GM12878 (cell line): Measurements from ENCODE around the gene ADAM33. TPM values are rescaled to one million over a fixed set of nuclear protein-coding genes. Genes with fewer than 3 reads are reported as not detected.

Experiments
- ATAC-seq: fragments of 200-7000 bp; cut with Tn5 transposase; 3 replicates; pipeline ENCODE4 v1.9.1; 2020; ENCODE audit warnings: mild to moderate bottlenecking, moderate library complexity
- BruUV-seq: library from RNA; stranded (reverse); fragments of 400-500 nt; replicated peaks from 2 replicates; lab custom pipeline; 2021; lab: Mats Ljungman, UMichigan
- CTCF ChIA-PET: fragments of 300-600 bp; sonication (Branson Sonifier 250); formaldehyde crosslinking; extraction: SDS; loops from one replicate; lab custom pipeline; 2021; ENCODE audit warnings: inconsistent platforms; lab: Yijun Ruan, JAX
- POLR2A ChIA-PET: fragments of 350-600 bp; formaldehyde crosslinking; extraction: SDS; loops from one replicate; lab custom pipeline; 2021; ENCODE audit warnings: inconsistent platforms; lab: Charles Lee
- RAD21 ChIA-PET: fragments of 300-600 bp; sonication (Branson Sonifier 250); formaldehyde crosslinking; loops from one replicate; lab custom pipeline; 2023; ENCODE audit warnings: antibody characterized with exemption; ENCODE audit not compliant: unreplicated experiment; lab: Charles Lee
- SMC1A ChIA-PET: fragments of 300-600 bp; sonication (Branson Sonifier 250); formaldehyde crosslinking; loops from one replicate; lab custom pipeline; 2023; ENCODE audit not compliant: unreplicated experiment, uncharacterized antibody; lab: Charles Lee
- DNase-seq: peaks from one replicate; pipeline ENCODE4 v3.0.0-alpha.2; 2011; ENCODE audit warnings: low read depth, low spot score
- FAIRE-seq: peaks from 3 replicates; lab custom pipeline; 2011; peaks lifted over from hg19 to GRCh38; lab: Jason Lieb, UNC
- H2AFZ ChIP-seq: 2 replicates; pipeline ENCODE4 v1.6.0; 2011; ENCODE audit warnings: low read depth, low read length, control low read depth; ENCODE audit not compliant: control insufficient read depth
- H3K27ac ChIP-seq: 2 replicates; pipeline ENCODE4 v1.5.1; 2011; ENCODE audit warnings: control low read depth; ENCODE audit not compliant: control insufficient read depth, insufficient read depth
- H3K27me3 ChIP-seq, 2 experiments: replicated peaks in 1 of 2; 2 replicates each; pipeline versions ENCODE4 v1.6.0 to v1.6.1; 2011; ENCODE audit warnings: low read length in 1 of 2; ENCODE audit not compliant: control insufficient read depth in 2 of 2, insufficient read depth in 2 of 2
- H3K36me3 ChIP-seq, 2 experiments: 2 replicates each; pipeline ENCODE4 v1.5.1; 2011; ENCODE audit warnings: low read length in 1 of 2; ENCODE audit not compliant: control insufficient read depth in 2 of 2, insufficient read depth in 2 of 2
- H3K4me1 ChIP-seq: 2 replicates; pipeline ENCODE4 v1.6.1; 2011; ENCODE audit warnings: mild to moderate bottlenecking, low read length, moderate library complexity, mixed read lengths; ENCODE audit not compliant: control insufficient read depth, insufficient read depth
- H3K4me2 ChIP-seq: 2 replicates; pipeline ENCODE4 v1.6.0; 2011; ENCODE audit warnings: control low read depth; ENCODE audit not compliant: control insufficient read depth, insufficient read depth
- H3K4me3 ChIP-seq: fragments of 200-600 bp; sonication (generic); 2 replicates; pipeline ENCODE4 v1.5.1; 2016
- H3K79me2 ChIP-seq: 2 replicates; pipeline ENCODE4 v1.6.0; 2011; ENCODE audit warnings: low read length; ENCODE audit not compliant: control insufficient read depth, insufficient read depth
- H3K9ac ChIP-seq: 2 replicates; pipeline ENCODE4 v1.8.0; 2011; ENCODE audit warnings: low read length, control low read depth, mixed read lengths; ENCODE audit not compliant: control insufficient read depth, insufficient read depth
- H3K9me3 ChIP-seq: replicated peaks from 3 replicates; pipeline ENCODE4 v1.5.1; 2011; ENCODE audit warnings: mild to moderate bottlenecking, low read length; ENCODE audit not compliant: control insufficient read depth, insufficient read depth
- H4K20me1 ChIP-seq: 2 replicates; pipeline ENCODE4 v1.6.0; 2011; ENCODE audit not compliant: control insufficient read depth, insufficient read depth
- GATAD2B ChIP-seq: fragments of 450-650 bp; conservative IDR thresholded peaks from 2 replicates; pipeline ENCODE4 v1.6.1; 2017; ENCODE audit warnings: low read depth, mild to moderate bottlenecking, moderate library complexity
- KDM1A ChIP-seq: fragments of 200-600 bp; sonication (generic); IDR thresholded peaks from 2 replicates; pipeline ENCODE4 v1.6.1; 2016; ENCODE audit warnings: borderline replicate concordance
- PML ChIP-seq: IDR thresholded peaks from 2 replicates; pipeline ENCODE4 v1.6.1; 2012; ENCODE audit warnings: low read length, inconsistent platforms
- WGBS: methylation state at CpG from one replicate; pipeline ENCODE4 v1.1.6; 2016; ENCODE audit warnings: low lambda C conversion rate; ENCODE audit not compliant: insufficient replicate concordance, insufficient coverage; ENCODE audit errors: missing lambda C conversion rate; 5-methylcytosine and 5-hydroxymethylcytosine counted together
- in situ Hi-C: fragments of 300-500 bp; cut with MboI; formaldehyde crosslinking; loops from 9 replicates; pipeline ENCODE4 v1.14.3; 2018; ENCODE audit warnings: mixed read lengths
- intact Hi-C: fragments of 100-400 bp; cut with micrococcal nuclease; formaldehyde crosslinking; loops from one replicate; pipeline ENCODE4 v1.14.2; 2022; ENCODE audit not compliant: unreplicated experiment
- polyA plus RNA-seq, 11 experiments: library from polyadenylated mRNA; depleted of rRNA in 4 of 11; unstranded in 6 of 11; stranded (reverse) in 5 of 11; fragments of >200 nt; fragmentation: Nextera tagmentation in 4 of 11; fragmentation: Illumina TruSeq in 1 of 11; extraction: Ambion mirVana in 4 of 11; extraction: Trizol in 1 of 11; gene quantifications; 1 replicate in 1 of 11; 2 replicates in 10 of 11; pipeline versions ENCODE4 v1.2.1 to v1.2.3, GENCODE V29; 2011 to 2016; ENCODE audit warnings: inconsistent platforms in 2 of 11, missing spikeins in 2 of 11, low read depth in 1 of 11
- total RNA-seq, 4 experiments: library from RNA; depleted of rRNA in 3 of 4; stranded (reverse); fragments of >200 nt in 3 of 4; fragmentation: Illumina TruSeq in 1 of 4; extraction: Trizol in 1 of 4; gene quantifications; 2 replicates each; pipeline versions ENCODE4 v1.2.1 to v1.2.3, GENCODE V29; 2013 to 2021
- TF ChIP-seq, protein P1 (sequence below): fragments of 450-650 bp; IDR thresholded peaks from 2 replicates; pipeline ENCODE4 v1.6.1; 2017; ENCODE audit warnings: borderline replicate concordance
- TF ChIP-seq, protein P2 (sequence below): IDR thresholded peaks from 2 replicates; pipeline ENCODE4 v1.6.1; 2012; ENCODE audit warnings: low read depth, low read length, improper control_type of control experiment
- TF ChIP-seq, protein P3 (sequence below): fragments of 450-650 bp; IDR thresholded peaks from 2 replicates; pipeline ENCODE4 v1.6.1; 2014; ENCODE audit warnings: mild to moderate bottlenecking

Gene ADAM33
- total and polyA plus RNA-seq, 10 of the 15 experiments (the other 5 are each of a cell fraction or from before 2014, with no cell fraction given), result not detected

DNA sequence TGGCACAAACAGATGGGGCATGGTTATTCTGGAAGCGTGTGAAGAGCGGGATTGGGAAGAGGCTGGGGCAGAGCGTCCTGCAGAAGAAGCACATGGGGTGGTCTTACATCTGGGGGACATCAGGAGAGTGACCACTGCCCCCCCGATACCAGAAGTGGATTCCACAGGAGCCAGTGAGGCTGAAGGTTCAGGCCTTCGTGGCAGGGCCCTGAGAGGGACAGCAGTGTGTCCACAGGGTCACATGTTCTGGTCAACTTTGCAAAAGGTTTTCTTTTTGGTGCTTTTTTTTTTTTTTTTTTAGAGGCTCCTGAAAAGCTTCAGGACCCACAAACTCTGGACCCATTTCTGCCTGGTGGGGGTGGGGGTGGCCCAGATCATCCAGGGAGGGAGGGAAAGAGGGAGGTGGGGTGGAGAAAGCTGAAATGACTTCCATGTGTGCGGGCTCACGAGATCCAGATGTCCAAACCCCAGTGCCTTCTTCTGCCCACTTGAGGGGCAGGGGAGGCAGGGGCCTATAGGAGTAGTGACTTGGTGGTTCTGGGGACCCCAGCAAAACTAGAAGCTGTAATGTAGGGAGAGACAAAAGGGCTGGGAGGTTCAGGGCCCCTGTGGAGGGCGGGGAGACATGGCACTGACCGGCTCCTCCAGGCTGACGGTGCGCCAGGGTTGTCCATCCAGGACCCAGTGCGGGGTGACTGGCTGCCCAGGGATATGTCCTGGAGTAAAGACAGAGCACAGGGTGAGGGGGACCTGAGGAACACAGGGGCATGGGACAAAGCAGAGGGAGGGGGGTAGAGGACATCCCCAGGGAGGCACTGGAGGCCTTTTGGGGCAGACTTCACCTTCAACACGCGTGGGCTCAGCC, 2.7 kb downstream of the ADAM33 start (continued):
- TF ChIP-seq, protein P1, sequence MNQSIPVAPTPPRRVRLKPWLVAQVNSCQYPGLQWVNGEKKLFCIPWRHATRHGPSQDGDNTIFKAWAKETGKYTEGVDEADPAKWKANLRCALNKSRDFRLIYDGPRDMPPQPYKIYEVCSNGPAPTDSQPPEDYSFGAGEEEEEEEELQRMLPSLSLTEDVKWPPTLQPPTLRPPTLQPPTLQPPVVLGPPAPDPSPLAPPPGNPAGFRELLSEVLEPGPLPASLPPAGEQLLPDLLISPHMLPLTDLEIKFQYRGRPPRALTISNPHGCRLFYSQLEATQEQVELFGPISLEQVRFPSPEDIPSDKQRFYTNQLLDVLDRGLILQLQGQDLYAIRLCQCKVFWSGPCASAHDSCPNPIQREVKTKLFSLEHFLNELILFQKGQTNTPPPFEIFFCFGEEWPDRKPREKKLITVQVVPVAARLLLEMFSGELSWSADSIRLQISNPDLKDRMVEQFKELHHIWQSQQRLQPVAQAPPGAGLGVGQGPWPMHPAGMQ, result no peak
- TF ChIP-seq, all 136 proteins: peak for 0

GRCh38 chr20:3678198-3678597, 3.6 kb downstream of the ADAM33 start:
- no peaks in the 10 kb centered on the region for H3K36me3 ChIP-seq
- H3K27ac ChIP-seq, result no peak overlapping the region
- 0% methylated on average over 2 of the region's 2 CpGs for WGBS
- intact Hi-C loops (loop anchor here (5.0 kb wide), 1 partner anchor 89 kb away; the partner anchor contains the start of gene ADISSP), in situ Hi-C loops (no loop called here)
- no peaks in the 10 kb centered on the region; the same call in 1 of the 2 replicates for H4K20me1 ChIP-seq
- ATAC-seq (no peak), FAIRE-seq (no peak), DNase-seq (no peak)
- ChIA-PET RAD21 (interaction anchor here (0.6 kb wide), 1 partner anchor 393 kb away, joined by 3 read pairs; no protein-coding TSS in a partner anchor), POLR2A (interaction anchor here (0.8 kb wide), 1 partner anchor 29 kb away, joined by 3 read pairs; no protein-coding TSS in a partner anchor), SMC1A (interaction anchor here (0.5 to 1.8 kb wide), 3 partner anchors 33 to 176 kb away, joined by 3 to 8 read pairs (median 4); no protein-coding TSS in a partner anchor), CTCF (interaction anchor here (0.7 to 3.1 kb wide), 6 partner anchors 10 to 90 kb away, joined by 3 to 51 read pairs (median 12); partner anchors contain the start of genes ADISSP and SIGLEC1)
- H3K9ac ChIP-seq, result no peak overlapping the region
- no peaks in the 10 kb centered on the region; the same call in 1 of the 2 replicates for H3K4me1 ChIP-seq
- no peak overlapping the region for H3K4me3 ChIP-seq
- H3K27me3 ChIP-seq, result peaks cover 3% of the 10 kb centered on the region in 2 experiments; a peak in 2 of 4 replicates
- TF ChIP-seq, protein P2, sequence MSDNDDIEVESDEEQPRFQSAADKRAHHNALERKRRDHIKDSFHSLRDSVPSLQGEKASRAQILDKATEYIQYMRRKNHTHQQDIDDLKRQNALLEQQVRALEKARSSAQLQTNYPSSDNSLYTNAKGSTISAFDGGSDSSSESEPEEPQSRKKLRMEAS, result no peak
- TF ChIP-seq GATAD2B (no peak), PML (no peak), KDM1A (no peak)
- TF ChIP-seq, protein P3, sequence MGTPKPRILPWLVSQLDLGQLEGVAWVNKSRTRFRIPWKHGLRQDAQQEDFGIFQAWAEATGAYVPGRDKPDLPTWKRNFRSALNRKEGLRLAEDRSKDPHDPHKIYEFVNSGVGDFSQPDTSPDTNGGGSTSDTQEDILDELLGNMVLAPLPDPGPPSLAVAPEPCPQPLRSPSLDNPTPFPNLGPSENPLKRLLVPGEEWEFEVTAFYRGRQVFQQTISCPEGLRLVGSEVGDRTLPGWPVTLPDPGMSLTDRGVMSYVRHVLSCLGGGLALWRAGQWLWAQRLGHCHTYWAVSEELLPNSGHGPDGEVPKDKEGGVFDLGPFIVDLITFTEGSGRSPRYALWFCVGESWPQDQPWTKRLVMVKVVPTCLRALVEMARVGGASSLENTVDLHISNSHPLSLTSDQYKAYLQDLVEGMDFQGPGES, result no peak
- H3K4me2 ChIP-seq, result no peak overlapping the region
- H2AFZ ChIP-seq, result no peak overlapping the region
- no peaks in the 10 kb centered on the region for H3K79me2 ChIP-seq
- H3K9me3 ChIP-seq, result no peaks in the 10 kb centered on the region
- BruUV-seq, result no TSS peak
